NB4 (cell line): Measurements from ENCODE around the gene IAH1.

Source experiments
- DNase-seq: peaks from one replicate; pipeline ENCODE4 v3.0.0; 2010; ENCODE audit warnings: low read depth
- H3K4me3 ChIP-seq: one replicate; pipeline ENCODE4 v1.5.1; 2011; ENCODE audit warnings: mild to moderate bottlenecking, low read depth, low read length, moderate library complexity
- CTCF ChIP-seq: IDR thresholded peaks from one replicate; pipeline ENCODE4 v1.5.1; 2012; ENCODE audit warnings: low read depth, low read length
- MAX ChIP-seq: IDR thresholded peaks from 2 replicates; pipeline ENCODE4 v1.6.1; 2011; ENCODE audit warnings: low read depth, low read length
- MYC ChIP-seq: IDR thresholded peaks from 2 replicates; pipeline ENCODE4 v1.6.1; 2011; ENCODE audit warnings: low read depth, low read length
- POLR2A ChIP-seq: IDR thresholded peaks from 2 replicates; pipeline ENCODE4 v1.6.1; 2011; ENCODE audit warnings: mild to moderate bottlenecking; ENCODE audit not compliant: insufficient read length; ENCODE audit errors: extremely low read depth

IAH1 gene

GRCh38 chr2:9473308-9473984 is 905 bp upstream of the IAH1 start:
- TF ChIP-seq POLR2A: no peak
- TF ChIP-seq MYC: no peak
- no peak for TF ChIP-seq MAX
- TF ChIP-seq CTCF: no peak
- no peak for DNase-seq
- H3K4me3 ChIP-seq: no peak overlapping the region

- no peak for DNase-seq
- TF ChIP-seq MYC (no peak), POLR2A (no peak), MAX (no peak), CTCF (no peak)
Observed at GRCh38 chr2:9473985-9474360, 378 bp upstream of the IAH1 start.

GRCh38 chr2:9477914-9478313 is 3.6 kb downstream of the IAH1 start:
- TF ChIP-seq MAX (no peak), POLR2A (no peak), MYC (no peak), CTCF (no peak)
- DNase-seq: no peak
- no peak overlapping the region for H3K4me3 ChIP-seq

More at GRCh38 chr2:9473985-9474360, 378 bp upstream of the IAH1 start:
- H3K4me3 ChIP-seq: no peak overlapping the region

- no peak overlapping the region for H3K4me3 ChIP-seq
- no peak for TF ChIP-seq CTCF
- TF ChIP-seq MAX: no peak
- TF ChIP-seq MYC: no peak
- no peak for TF ChIP-seq POLR2A
- no peak for DNase-seq
Observed at GRCh38 chr2:9478526-9478925, 4.2 kb downstream of the IAH1 start.

GRCh38 chr2:9480157-9480556 is 5.8 kb downstream of the IAH1 start:
- TF ChIP-seq POLR2A (no peak), MAX (no peak), MYC (no peak), CTCF (no peak)

GRCh38 chr2:9483107-9483506 is 8.8 kb downstream of the IAH1 start:
- DNase-seq: no peak
- TF ChIP-seq MAX (no peak), MYC (no peak), CTCF (no peak), POLR2A (no peak)
- no peak overlapping the region for H3K4me3 ChIP-seq

More at GRCh38 chr2:9480157-9480556, 5.8 kb downstream of the IAH1 start:
- no peak for DNase-seq
- no peak overlapping the region for H3K4me3 ChIP-seq
